Measurements from ENCODE around the gene EPB41L4B. TPM values are rescaled to one million over a fixed set of nuclear protein-coding genes. Genes with fewer than 3 reads are reported as not detected.
"Not testable (repeated sequence)": the region's sequence is repeated elsewhere in the genome, so short reads cannot be mapped to it uniquely, and the experiment has no call there.

The EPB41L4B gene
- polyA plus RNA-seq, 1 donor from 2014 or later: 4.1 TPM

DNA sequence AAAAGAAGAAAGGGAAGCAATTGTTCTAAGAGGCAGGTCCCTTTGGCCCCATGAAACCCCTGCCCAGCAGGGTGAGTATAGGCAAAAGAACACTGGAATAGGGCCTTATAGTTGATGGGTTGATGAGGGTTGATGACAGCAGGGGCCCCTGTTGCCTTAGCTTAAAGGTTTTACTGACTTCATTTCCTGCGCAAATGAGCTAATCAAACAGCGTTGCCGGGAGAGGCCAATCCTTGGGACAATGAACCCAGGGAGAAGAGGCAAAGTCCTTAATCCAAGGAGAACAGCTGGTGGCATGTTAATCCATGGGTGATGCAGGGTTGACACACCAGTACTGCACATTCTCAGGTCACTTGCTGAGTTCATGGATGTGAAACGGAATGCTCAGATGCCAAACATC lies 22.0 kb upstream of the EPB41L4B start:
- Histone ChIP-seq H2AFZ (ENCODE audit: low read depth, low read length) (no peak overlapping the region), H4K20me1 (ENCODE audit: insufficient read depth) (no peaks in the 10 kb centered on the region)

DNA sequence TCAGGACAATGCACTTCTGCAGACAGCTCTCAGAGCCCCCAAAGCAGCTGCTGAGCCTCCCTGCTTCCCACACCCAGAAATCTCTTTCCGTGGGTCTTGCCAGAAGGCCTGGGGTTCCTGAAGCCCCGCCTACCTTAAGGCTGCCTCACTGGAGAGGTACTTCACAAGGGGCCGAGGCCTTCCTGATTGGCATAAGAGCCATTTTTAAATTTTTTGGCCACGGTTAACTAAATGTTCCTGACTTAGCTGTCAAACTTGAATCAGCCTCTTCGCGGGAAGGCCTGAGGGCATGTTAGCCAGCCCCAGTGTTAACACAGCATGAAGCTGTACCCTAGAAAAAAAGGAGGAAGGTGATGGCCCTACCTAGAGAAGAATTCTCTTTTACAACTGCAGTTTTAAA lies 20.7 kb upstream of the EPB41L4B start:
- no peaks in the 10 kb centered on the region for H3K9me2 ChIP-seq (ENCODE audit: insufficient read depth, low read length)
- no peaks in the 10 kb centered on the region for H3K36me3 ChIP-seq (ENCODE audit: insufficient read depth, low read length)
- H3K27me3 ChIP-seq (ENCODE audit: insufficient read depth, low read depth, low read length): no peaks in the 10 kb centered on the region
- no peak for TF ChIP-seq SMC3 (conservative IDR thresholded peaks at IDR 0.05; ENCODE audit: poor library complexity)
- TF ChIP-seq EZH2 (IDR thresholded peaks at IDR 0.05; ENCODE audit: borderline replicate concordance, insufficient read depth, low read length, poor library complexity, severe bottlenecking): no peak
- no peak for TF ChIP-seq RAD21 (conservative IDR thresholded peaks at IDR 0.05)
- TF ChIP-seq POLR2AphosphoS5 (IDR thresholded peaks at IDR 0.05): no peak
- TF ChIP-seq, protein P1, sequence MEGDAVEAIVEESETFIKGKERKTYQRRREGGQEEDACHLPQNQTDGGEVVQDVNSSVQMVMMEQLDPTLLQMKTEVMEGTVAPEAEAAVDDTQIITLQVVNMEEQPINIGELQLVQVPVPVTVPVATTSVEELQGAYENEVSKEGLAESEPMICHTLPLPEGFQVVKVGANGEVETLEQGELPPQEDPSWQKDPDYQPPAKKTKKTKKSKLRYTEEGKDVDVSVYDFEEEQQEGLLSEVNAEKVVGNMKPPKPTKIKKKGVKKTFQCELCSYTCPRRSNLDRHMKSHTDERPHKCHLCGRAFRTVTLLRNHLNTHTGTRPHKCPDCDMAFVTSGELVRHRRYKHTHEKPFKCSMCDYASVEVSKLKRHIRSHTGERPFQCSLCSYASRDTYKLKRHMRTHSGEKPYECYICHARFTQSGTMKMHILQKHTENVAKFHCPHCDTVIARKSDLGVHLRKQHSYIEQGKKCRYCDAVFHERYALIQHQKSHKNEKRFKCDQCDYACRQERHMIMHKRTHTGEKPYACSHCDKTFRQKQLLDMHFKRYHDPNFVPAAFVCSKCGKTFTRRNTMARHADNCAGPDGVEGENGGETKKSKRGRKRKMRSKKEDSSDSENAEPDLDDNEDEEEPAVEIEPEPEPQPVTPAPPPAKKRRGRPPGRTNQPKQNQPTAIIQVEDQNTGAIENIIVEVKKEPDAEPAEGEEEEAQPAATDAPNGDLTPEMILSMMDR (IDR thresholded peaks at IDR 0.05; ENCODE audit: poor library complexity, severe bottlenecking): no peak
- TF ChIP-seq TAF1 (IDR thresholded peaks at IDR 0.05; ENCODE audit: low read depth): no peak
- no peak for TF ChIP-seq EP300 (conservative IDR thresholded peaks at IDR 0.05; ENCODE audit: poor library complexity, severe bottlenecking)
- no peak for TF ChIP-seq MXI1 (conservative IDR thresholded peaks at IDR 0.05; ENCODE audit: poor library complexity, severe bottlenecking)
- TF ChIP-seq, protein P2, sequence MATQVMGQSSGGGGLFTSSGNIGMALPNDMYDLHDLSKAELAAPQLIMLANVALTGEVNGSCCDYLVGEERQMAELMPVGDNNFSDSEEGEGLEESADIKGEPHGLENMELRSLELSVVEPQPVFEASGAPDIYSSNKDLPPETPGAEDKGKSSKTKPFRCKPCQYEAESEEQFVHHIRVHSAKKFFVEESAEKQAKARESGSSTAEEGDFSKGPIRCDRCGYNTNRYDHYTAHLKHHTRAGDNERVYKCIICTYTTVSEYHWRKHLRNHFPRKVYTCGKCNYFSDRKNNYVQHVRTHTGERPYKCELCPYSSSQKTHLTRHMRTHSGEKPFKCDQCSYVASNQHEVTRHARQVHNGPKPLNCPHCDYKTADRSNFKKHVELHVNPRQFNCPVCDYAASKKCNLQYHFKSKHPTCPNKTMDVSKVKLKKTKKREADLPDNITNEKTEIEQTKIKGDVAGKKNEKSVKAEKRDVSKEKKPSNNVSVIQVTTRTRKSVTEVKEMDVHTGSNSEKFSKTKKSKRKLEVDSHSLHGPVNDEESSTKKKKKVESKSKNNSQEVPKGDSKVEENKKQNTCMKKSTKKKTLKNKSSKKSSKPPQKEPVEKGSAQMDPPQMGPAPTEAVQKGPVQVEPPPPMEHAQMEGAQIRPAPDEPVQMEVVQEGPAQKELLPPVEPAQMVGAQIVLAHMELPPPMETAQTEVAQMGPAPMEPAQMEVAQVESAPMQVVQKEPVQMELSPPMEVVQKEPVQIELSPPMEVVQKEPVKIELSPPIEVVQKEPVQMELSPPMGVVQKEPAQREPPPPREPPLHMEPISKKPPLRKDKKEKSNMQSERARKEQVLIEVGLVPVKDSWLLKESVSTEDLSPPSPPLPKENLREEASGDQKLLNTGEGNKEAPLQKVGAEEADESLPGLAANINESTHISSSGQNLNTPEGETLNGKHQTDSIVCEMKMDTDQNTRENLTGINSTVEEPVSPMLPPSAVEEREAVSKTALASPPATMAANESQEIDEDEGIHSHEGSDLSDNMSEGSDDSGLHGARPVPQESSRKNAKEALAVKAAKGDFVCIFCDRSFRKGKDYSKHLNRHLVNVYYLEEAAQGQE (IDR thresholded peaks at IDR 0.05; ENCODE audit: borderline replicate concordance): no peak
- H3K27ac ChIP-seq (ENCODE audit: low read length): no peak overlapping the region
- H3K4me2 ChIP-seq (ENCODE audit: low read length): no peak overlapping the region
- H3F3A ChIP-seq (ENCODE audit: insufficient read depth, low read length, poor library complexity, severe bottlenecking): no peaks in the 10 kb centered on the region
- H2AFZ ChIP-seq (ENCODE audit: low read depth, low read length): no peak overlapping the region
- no peaks in the 10 kb centered on the region for H3K79me2 ChIP-seq (replicated peaks; ENCODE audit: insufficient read depth, low read length)
- H3K9ac ChIP-seq (ENCODE audit: low read length): no peak overlapping the region
- no peaks in the 10 kb centered on the region for H3K9me3 ChIP-seq (ENCODE audit: low read length)
- no peak overlapping the region for H3K4me3 ChIP-seq (ENCODE audit: low read length)
- H4K20me1 ChIP-seq (ENCODE audit: insufficient read depth): no peaks in the 10 kb centered on the region

More for the DNA sequence above, 22.0 kb upstream of the EPB41L4B start:
- Histone ChIP-seq H3K9me3 (ENCODE audit: low read length) (no peaks in the 10 kb centered on the region), H3F3A (ENCODE audit: insufficient read depth, low read length, poor library complexity, severe bottlenecking) (no peaks in the 10 kb centered on the region), H3K9ac (ENCODE audit: low read length) (no peak overlapping the region), H3K9me2 (ENCODE audit: insufficient read depth, low read length) (no peaks in the 10 kb centered on the region), H3K27ac (ENCODE audit: low read length) (no peak overlapping the region), H3K4me3 (ENCODE audit: low read length) (no peak overlapping the region), H3K27me3 (ENCODE audit: insufficient read depth, low read depth, low read length) (no peaks in the 10 kb centered on the region), H3K79me2 (replicated peaks; ENCODE audit: insufficient read depth, low read length) (no peaks in the 10 kb centered on the region), H3K4me2 (ENCODE audit: low read length) (no peak overlapping the region), H3K36me3 (ENCODE audit: insufficient read depth, low read length) (no peaks in the 10 kb centered on the region)
- TF ChIP-seq EP300 (conservative IDR thresholded peaks at IDR 0.05; ENCODE audit: poor library complexity, severe bottlenecking): no peak
- TF ChIP-seq TAF1 (IDR thresholded peaks at IDR 0.05; ENCODE audit: low read depth): no peak
- no peak for TF ChIP-seq MXI1 (conservative IDR thresholded peaks at IDR 0.05; ENCODE audit: poor library complexity, severe bottlenecking)
- no peak for TF ChIP-seq EZH2 (IDR thresholded peaks at IDR 0.05; ENCODE audit: borderline replicate concordance, insufficient read depth, low read length, poor library complexity, severe bottlenecking)
- no peak for TF ChIP-seq SMC3 (conservative IDR thresholded peaks at IDR 0.05; ENCODE audit: poor library complexity)

DNA sequence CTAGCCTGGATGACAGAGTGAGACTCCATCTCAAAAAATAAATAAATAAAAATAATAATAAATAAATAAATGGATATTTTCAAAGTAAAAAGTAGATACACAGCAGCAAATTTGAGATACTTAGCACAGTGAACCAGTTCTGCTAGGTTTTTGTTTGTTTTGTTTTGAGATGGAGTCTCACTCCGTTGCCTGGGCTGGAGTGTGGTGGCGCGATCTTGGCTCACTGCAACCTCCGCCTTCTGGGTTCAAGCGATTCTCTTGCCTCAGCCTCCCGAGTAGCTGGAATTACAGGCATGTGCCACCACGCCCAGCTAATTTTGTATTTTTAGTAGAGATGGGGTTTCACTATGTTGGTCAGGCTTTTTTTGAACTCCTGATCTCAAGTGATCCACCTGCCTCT lies 20.1 kb upstream of the EPB41L4B start:
- H3K9me2 ChIP-seq (ENCODE audit: insufficient read depth, low read length); H3K9ac ChIP-seq (ENCODE audit: low read length); H3K4me2 ChIP-seq (ENCODE audit: low read length); H3K36me3 ChIP-seq (ENCODE audit: insufficient read depth, low read length); H3K9me3 ChIP-seq (ENCODE audit: low read length); H3K4me3 ChIP-seq (ENCODE audit: low read length); H3K79me2 ChIP-seq (replicated peaks; ENCODE audit: insufficient read depth, low read length); H4K20me1 ChIP-seq (ENCODE audit: insufficient read depth); H3K27ac ChIP-seq (ENCODE audit: low read length); H2AFZ ChIP-seq (ENCODE audit: low read depth, low read length); H3K27me3 ChIP-seq (ENCODE audit: insufficient read depth, low read depth, low read length); H3F3A ChIP-seq (ENCODE audit: insufficient read depth, low read length, poor library complexity, severe bottlenecking): not testable (repeated sequence)

Measured in neural cell (in vitro differentiated cells).